Right lobe of liver (tissue), 6 donors: ENCODE measurements around the gene CMPK1. TPM values are rescaled to one million over a fixed set of nuclear protein-coding genes. Genes with fewer than 3 reads are reported as not detected.

Source experiments
- ATAC-seq, 4 donors: fragments of 200-7000 bp; cut with Tn5 transposase; one replicate each; pipeline ENCODE4 v1.9.1; 2020; ENCODE audit warnings: mild to moderate bottlenecking in 4 of 4, moderate library complexity in 4 of 4
- DNase-seq, 3 donors: peaks; one replicate each; pipeline ENCODE4 v3.0.0-alpha.2; 2020
- H3K27ac ChIP-seq, 3 donors: fragments of 200-600 bp; one replicate each; pipeline ENCODE4 v1.8.0; 2022
- H3K27me3 ChIP-seq, 2 donors: fragments of 200-600 bp; one replicate each; pipeline ENCODE4 v1.8.0; 2022
- H3K36me3 ChIP-seq, 4 donors: fragments of 200-600 bp; sonication (generic) in 1 of 4; one replicate each; pipeline versions ENCODE4 v1.5.1 to v1.8.0; 2017 to 2022; ENCODE audit warnings: control low read depth in 1 of 4
- H3K4me1 ChIP-seq, 4 donors: fragments of 200-600 bp; sonication (generic) in 1 of 4; one replicate each; pipeline versions ENCODE4 v1.5.1 to v1.8.0; 2017 to 2022; ENCODE audit warnings: control low read depth in 1 of 4
- H3K4me3 ChIP-seq, 3 donors: fragments of 200-600 bp; one replicate each; pipeline ENCODE4 v1.8.0; 2022
- H3K9me3 ChIP-seq, 4 donors: fragments of 200-600 bp; sonication (generic) in 1 of 4; one replicate each; pipeline versions ENCODE4 v1.5.1 to v1.8.0; 2017 to 2022; ENCODE audit warnings: control low read depth in 1 of 4
- CTCF ChIP-seq, 4 donors: fragments of 200-600 bp in 3 of 4; fragments of 450-650 bp in 1 of 4; IDR thresholded peaks; one replicate each; pipeline versions ENCODE4 v1.5.1 to v1.8.0; 2016 to 2022; ENCODE audit warnings: antibody characterized with exemption in 4 of 4, mild to moderate bottlenecking in 2 of 4
- POLR2A ChIP-seq: fragments of 450-650 bp; IDR thresholded peaks from one replicate; pipeline ENCODE4 v1.6.1; 2017; ENCODE audit warnings: antibody characterized with exemption, mild to moderate bottlenecking
- WGBS: methylation state at CpG from one replicate; pipeline ENCODE4 v1.1.6; 2018; ENCODE audit warnings: low coverage, low lambda C conversion rate; ENCODE audit not compliant: insufficient coverage; ENCODE audit errors: missing lambda C conversion rate; 5-methylcytosine and 5-hydroxymethylcytosine counted together
- intact Hi-C, 2 donors: fragments of 100-400 bp; cut with DNase I; formaldehyde crosslinking; loops; one replicate each; pipeline versions ENCODE4 v1.11.2 to v1.14.1; 2022
- total RNA-seq, 6 experiments: library from RNA; depleted of rRNA in 2 of 6; stranded (reverse); fragments of >200 nt in 2 of 6; fragmentation: NEBNext Ultra II Directional in 3 of 6; extraction: Animal tissue kit (Norgen Biotek cat#: 25700) in 3 of 6; gene quantifications; one replicate each; pipeline versions ENCODE4 v1.1.0 to v1.2.4, GENCODE V29; 2016 to 2023
- donor health status: DM: no; HTN: yes; CAD: no.
- donor health status: DM: no; HTN: no; CAD: no.
- donor health status: DM: no; HTN: no; CAD: no.
- donor health status: DM: no; HTN: yes; CAD: no.
- donor health status: DM: no; HTN: yes; CAD: no.

CMPK1 gene
- total RNA-seq, 6 experiments from 2014 or later = 101 to 160 (median 133) TPM

GRCh38 chr1:47406966-47407365, 73.4 kb downstream of the CMPK1 start:
- Histone ChIP-seq H3K27me3 (no peaks in the 10 kb centered on the region), H3K9me3 (no peaks in the 10 kb centered on the region), H3K4me3 (no peak overlapping the region), H3K4me1 (no peaks in the 10 kb centered on the region), H3K27ac (no peak overlapping the region), H3K36me3 (no peaks in the 10 kb centered on the region)
- DNase-seq (no peak), ATAC-seq (no peak)
- intact Hi-C loops = no loop called here
- TF ChIP-seq CTCF (IDR thresholded peaks at IDR 0.05) (no peak), POLR2A (no peak)
- 83% methylated on average over 5 of the region's 5 CpGs for WGBS

- Histone ChIP-seq H3K4me1 (no peaks in the 10 kb centered on the region), H3K36me3 (no peaks in the 10 kb centered on the region), H3K27ac (no peak overlapping the region), H3K9me3 (no peaks in the 10 kb centered on the region), H3K4me3 (no peak overlapping the region), H3K27me3 (no peaks in the 10 kb centered on the region)
- intact Hi-C loops = no loop called here
- no peak for ATAC-seq
- 83% methylated on average over 2 of the region's 3 CpGs for WGBS
- TF ChIP-seq CTCF (IDR thresholded peaks at IDR 0.05) (no peak), POLR2A (no peak)
- DNase-seq = no peak
These were observed 73.9 kb downstream of the CMPK1 start for GRCh38 chr1:47407481-47407880.

- H3K27ac ChIP-seq = no peak overlapping the region
- DNase-seq = no peak
- TF ChIP-seq POLR2A = no peak
- no peak for TF ChIP-seq CTCF (IDR thresholded peaks at IDR 0.05)
- H3K4me3 ChIP-seq = no peak overlapping the region
- H3K36me3 ChIP-seq = no peaks in the 10 kb centered on the region
- no peak for ATAC-seq
- H3K4me1 ChIP-seq = no peaks in the 10 kb centered on the region
- no peaks in the 10 kb centered on the region for H3K9me3 ChIP-seq
- H3K27me3 ChIP-seq = no peaks in the 10 kb centered on the region
- WGBS = 80% methylated on average over 2 of the region's 12 CpGs
- intact Hi-C loops = loop anchor here in 1 of 2 donors (10.0 kb wide), 1 partner anchor 225 kb away; no protein-coding TSS in a partner anchor
These were observed 75.9 kb downstream of the CMPK1 start for GRCh38 chr1:47409311-47410067.

GRCh38 chr1:47410068-47410455, 76.5 kb downstream of the CMPK1 start:
- H3K4me3 ChIP-seq = no peak overlapping the region
- H3K27me3 ChIP-seq = no peaks in the 10 kb centered on the region
- 60% methylated on average over 2 of the region's 3 CpGs for WGBS
- TF ChIP-seq POLR2A (no peak), CTCF (IDR thresholded peaks at IDR 0.05) (no peak)
- H3K36me3 ChIP-seq = no peaks in the 10 kb centered on the region
- no peak overlapping the region for H3K27ac ChIP-seq
- H3K4me1 ChIP-seq = no peaks in the 10 kb centered on the region
- no peaks in the 10 kb centered on the region for H3K9me3 ChIP-seq
- intact Hi-C loops = loop anchor here in 1 of 2 donors (10.0 kb wide), 1 partner anchor 225 kb away; no protein-coding TSS in a partner anchor
- ATAC-seq (no peak), DNase-seq (no peak)
